HG03108 (cell line): ENCODE measurements around the gene GRPR.
"Not testable (repeated sequence)": the region's sequence is repeated elsewhere in the genome, so short reads cannot be mapped to it uniquely, and the experiment has no call there.

Experiments
- ATAC-seq: cut with Tn5 transposase; IDR thresholded peaks from one replicate; pipeline ENCODE4 v1.9.1; 2021; ENCODE audit warnings: moderate library complexity; ENCODE audit not compliant: unreplicated experiment

Gene GRPR

DNA sequence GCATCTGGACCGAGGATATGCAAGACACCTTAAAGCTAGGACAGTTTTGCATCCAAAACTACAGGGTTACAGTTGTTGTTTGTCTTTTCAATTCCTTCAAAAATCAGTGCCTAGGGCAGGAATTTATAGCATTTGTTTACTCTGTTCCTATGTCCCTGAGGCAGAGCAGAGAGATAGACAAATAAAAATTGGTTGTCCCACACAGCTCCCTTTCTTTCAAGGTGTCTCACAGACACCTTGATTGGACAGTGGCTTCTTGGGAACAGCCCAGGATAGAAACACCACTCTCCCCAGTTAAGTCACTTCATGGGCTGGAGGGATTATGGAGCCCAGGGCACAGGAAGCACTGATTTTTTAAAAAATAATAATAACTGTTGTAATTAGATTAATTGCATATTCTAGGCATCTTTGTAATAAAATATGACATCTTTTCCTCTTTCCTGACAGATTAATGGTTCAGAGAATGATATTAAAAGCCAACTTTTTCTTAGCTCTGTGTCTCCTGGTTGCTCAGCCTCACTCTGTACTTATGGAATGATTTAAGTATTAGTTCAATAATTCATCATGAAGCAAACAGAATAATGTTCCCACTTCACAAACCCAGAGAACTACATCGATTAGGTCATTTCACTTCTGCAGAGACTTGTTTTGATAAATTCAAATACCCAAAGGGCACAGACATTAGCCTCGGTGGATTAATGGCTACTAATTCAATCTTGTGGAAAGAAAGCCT, 52.1 kb downstream of the GRPR start:
- ATAC-seq = no peak

DNA sequence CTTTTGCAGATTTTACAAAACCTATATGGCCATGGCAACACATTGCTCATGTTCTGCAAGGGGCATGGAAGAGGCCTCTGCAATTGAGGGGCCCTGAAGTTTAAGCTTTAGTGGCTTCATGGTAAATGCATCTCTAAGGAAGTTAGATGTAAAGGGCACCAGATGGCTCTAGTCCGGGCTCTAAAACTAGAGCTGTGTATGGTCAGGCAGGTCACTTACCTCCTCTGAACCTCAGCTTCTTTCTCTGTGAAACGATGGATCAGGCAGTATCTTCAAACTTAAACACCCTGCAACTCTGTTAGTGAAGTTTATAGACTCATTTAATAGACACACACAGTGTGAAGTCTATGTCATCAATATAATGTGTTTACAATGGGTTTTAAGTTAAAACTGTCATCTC, 53.9 kb downstream of the GRPR start:
- ATAC-seq = no peak

DNA sequence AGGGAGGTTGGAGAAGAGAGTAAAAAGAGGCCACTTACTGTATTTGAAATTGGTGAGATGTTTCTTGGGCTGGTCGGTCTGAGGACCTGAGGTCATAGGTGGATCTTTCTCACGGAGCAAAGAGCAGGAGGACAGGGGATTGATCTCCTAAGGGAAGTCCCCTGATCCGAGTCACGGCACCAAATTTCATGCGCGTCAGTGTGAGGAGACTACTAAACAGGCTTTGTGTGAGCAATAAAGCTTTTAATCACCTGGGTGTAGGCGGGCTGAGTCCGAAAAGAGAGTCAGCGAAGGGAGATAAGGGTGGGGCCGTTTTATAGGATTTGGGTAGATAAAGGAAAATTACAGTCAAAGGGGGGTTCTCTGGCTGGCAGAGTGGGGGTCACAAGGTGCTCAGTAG, 60.5 kb downstream of the GRPR start:
- ATAC-seq = not testable (repeated sequence)

DNA sequence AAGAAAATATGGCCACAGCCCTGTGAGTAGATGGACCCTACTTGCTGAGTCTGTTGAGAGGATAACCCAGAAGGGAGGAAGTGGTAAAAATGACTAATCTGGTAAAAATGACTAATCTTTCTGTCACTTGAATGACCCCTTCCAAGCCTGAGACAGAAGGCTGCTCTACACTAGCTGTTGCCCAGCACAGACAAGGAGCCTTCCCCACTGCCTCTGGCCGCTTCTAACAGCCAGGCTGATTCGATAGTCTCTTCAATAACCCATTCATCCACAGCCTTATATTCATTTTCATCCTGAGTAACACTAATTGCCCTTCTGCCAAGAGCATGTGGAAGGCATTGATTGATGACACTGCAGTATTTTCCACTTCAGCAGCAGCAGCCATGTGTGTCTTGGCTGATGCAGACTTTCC, 62.4 kb downstream of the GRPR start:
- ATAC-seq = peak; percentile 97

DNA sequence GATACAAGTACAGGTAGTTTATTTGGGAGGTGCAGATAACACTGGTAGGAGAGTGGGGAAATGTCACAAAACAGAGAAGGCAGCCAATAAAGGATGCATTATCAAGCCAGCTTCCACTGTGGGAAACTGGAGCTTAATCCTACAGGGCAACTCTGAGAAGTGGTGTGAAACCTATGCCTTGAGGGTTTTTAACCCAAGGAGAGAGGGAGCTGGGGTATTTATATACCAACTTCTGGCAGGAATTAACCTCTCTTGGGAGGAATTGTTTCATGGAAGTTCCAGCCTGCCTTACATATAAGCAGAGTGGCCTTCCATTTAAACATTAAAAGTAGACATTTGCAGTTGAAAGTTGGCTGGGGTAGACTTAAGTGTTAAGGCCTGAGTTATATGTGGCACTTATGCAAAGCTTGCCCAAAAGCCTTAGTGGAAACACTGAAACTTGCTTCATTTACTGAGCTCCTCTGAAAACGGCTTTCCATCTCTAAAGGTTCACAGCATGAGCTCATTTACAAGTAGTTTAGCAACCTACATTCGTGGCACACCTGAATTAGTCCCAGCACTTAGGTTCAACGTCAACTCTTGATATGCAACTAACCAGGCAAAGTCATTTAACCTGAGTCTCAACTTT, 63.1 kb downstream of the GRPR start:
- ATAC-seq = no peak

DNA sequence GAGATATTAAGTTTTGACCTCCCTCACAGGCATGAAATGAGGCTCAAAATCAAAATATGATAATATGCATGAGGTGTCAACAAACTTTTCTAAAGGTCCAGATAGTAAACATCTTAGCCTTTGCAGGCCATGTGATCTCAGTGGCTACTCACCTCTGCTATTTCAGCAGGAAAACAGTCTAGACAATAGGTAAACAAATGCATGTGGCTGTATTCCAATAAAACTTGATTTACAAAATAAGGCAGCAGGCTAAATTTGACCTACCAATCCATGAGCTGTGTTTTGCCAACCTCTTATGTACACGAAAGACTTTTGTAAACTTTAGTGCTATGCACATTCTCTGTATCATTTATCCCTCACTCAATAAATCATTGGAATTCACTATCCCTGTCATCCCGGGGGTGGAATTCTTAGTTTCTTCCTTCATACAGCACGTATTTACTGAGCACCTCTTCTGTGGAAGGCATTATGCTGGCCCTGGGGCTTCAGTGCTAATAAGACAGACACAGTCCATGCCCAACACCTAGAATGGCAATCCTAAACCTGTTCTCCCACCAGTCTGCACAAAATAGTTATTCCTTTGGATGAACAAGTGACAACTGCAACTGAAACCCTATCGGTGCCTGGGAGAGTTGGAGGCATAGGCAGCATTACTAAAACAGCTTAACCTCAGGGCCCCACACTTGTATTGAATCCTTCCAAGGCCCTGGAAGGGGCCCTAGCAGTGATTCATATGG, 63.8 kb downstream of the GRPR start:
- ATAC-seq = no peak

DNA sequence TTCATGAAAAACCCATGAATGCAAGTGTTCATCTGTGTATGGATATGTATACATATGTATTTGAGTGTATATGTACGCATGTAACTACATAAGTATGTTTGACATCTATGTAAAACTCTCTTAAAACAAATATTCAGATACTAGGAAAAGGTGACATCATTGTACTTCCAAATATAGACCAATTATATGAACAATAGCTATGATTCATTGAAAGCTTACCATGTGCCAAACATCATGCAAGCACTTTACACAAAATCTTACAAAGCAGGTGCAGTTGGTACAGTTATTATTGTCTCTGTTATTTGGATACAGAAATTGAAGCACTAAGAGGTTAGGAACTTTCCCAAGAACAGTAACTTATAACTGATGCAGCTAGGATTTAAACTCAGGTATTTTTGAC, 65.3 kb downstream of the GRPR start:
- ATAC-seq = no peak

DNA sequence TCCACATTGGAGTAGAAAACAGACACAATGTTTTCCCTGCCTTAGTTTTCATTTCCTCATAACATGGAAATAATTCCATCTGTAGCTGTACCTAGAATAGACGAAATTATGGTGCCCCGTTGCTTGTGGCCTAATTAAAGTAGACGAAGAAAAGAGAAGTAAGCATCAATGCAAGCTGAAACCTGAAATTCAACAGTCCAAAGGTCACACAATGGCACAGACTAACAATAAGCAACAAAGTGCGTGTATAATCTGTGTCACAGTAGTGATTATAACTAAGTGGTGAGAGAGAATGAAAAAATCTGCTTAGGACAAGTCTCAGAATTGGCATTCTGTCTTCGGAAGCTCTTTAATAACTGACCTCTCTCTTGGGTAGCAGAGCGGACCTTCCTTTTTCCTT, 68.2 kb downstream of the GRPR start:
- no peak for ATAC-seq

DNA sequence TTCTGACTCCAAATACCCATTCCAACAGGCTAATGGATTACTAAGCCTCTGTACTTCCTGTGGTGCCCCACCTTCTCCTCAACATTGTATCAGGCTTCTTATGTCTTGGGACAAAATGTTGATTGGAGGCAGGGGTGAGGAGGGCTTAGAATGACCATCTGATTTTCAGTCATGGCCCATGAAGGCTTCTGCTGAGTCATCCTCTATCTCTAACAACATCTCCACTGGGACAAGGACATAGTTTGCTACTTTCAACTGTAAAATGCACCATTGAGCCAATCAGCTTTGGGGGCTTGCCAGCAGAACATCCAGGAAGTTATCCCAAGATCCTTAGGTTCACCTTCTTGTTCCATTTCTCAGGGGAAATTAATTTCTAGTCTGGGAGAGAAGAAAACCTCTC, 73.5 kb downstream of the GRPR start:
- ATAC-seq = no peak

DNA sequence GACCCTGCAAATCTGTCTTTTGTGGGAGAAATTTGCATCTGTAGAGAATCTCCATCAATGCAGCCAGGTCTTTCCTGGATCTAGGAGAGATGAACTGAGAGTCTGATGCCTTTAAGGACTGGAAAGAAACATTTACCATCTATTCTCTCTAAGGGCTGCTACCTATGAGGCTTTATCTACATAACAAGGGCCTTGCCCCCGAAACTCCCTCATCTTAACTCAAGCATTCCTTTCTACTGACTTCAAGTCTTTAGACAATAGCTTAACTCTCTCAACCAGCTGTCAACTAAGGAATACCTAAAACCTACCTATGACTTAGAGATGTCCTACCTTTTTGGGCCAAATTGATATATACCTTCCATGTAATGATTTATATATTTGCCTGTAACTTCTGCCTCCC, 76.0 kb downstream of the GRPR start:
- no peak for ATAC-seq

DNA sequence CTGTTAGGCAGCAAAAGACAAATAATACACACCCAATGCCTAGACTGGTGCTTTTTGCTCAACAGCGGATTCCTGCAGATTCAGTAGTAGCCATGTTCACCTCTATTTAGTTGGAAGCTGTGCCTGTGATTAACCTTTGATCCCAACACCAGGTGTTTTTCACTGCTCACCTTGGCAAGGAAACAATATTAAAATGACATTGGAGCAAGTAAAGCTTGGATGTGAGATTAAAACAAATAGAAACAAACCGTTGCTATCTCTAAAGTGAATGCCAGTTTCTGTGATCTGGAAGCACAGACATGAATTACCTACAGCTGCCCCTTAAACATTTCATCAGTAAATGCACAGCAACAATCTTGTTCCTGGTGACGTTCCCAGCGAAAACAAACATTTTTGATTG, 79.6 kb downstream of the GRPR start:
- no peak for ATAC-seq
